OCI-M1 (cell line): ENCODE results near the gene SLC36A1.
"Not testable (repeated sequence)": the region's sequence is repeated elsewhere in the genome, so short reads cannot be mapped to it uniquely, and the experiment has no call there.

Experiments used
- DNase-seq: peaks from one replicate; lab custom pipeline; 2025; lab: John Stamatoyannopoulos, UW

SLC36A1 gene

DNA sequence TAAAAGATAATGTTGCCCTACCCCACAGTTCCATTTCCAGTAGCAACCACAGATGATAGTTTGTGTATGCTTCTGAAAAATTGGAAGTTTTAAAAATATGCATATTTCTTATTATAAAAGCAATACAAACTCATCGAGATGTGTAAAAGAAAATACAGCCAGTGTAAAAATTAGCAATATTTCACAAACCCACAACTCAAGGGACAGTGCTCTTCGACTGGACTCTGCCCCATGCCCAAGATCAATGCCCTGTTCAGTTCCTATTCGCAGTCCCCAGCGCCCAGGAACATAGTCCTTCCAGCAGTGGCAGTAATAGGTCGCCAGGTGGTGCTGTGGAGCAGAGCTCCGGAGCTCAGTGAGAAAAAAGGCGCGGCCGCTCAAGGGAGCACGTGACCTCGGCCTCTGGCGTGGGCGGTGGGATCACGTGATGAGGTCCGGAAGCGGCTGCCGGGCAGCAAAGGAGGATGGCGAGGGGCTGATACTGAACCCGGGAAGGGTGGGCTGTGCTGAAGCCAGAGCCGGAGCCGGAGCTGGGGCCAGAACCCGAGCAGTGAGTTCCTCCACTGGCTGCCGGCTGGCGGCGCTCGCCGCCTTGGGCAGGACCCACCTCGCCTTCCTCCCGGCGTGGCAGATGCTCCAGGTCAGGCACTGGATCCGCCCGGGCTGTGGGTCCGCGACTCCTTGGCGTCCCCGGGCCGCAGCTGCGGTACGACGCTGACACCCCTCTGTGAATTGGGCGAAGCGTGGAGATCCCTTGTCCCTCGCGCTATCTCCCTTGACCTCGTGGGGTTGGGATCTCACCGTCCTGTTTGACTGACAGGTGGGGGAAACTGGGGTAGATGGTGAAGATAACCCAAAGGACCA is at the start of gene SLC36A1:
Gene SLC36A1, plus strand, starts transcription at position 430 of the 864 bp plus-strand sequence. CDS start 11,190 bp downstream, outside the sequence.
- peak; percentile 97 for DNase-seq

GRCh38 chr5:151405334-151406160 is 41.9 kb upstream of the SLC36A1 start:
- peak; percentile 49 for DNase-seq

DNA sequence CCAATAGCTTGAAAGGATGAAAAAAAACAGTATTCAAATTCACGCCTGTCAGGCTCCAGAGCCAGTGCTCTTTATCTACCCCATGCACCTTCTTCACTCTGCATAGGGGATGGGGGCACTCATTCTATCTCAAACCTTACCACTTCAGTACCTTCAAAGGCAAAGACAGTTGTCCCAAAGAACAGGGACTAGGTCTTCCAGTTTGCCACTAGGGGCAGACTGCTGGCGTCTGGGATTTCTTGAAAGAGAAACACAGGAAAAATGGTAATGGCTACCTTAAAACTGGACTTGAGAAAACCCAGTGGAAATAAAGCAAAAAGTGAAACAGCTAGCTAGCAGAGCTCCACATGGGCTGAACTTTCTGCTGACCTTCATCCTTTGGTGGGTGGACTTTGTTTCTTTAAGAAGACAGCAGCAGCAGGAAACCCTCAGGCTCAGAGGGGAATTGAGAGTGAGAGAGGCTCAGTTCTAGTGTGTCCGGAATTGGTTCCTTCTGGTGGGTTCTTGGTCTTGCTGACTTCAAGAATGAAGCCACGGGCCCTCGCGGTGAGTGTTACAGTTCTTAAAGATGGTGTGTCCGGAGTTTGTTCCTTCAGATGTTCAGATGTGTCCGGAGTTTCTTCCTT is 41.0 kb upstream of the SLC36A1 start:
- peak; percentile 81 for DNase-seq

DNA sequence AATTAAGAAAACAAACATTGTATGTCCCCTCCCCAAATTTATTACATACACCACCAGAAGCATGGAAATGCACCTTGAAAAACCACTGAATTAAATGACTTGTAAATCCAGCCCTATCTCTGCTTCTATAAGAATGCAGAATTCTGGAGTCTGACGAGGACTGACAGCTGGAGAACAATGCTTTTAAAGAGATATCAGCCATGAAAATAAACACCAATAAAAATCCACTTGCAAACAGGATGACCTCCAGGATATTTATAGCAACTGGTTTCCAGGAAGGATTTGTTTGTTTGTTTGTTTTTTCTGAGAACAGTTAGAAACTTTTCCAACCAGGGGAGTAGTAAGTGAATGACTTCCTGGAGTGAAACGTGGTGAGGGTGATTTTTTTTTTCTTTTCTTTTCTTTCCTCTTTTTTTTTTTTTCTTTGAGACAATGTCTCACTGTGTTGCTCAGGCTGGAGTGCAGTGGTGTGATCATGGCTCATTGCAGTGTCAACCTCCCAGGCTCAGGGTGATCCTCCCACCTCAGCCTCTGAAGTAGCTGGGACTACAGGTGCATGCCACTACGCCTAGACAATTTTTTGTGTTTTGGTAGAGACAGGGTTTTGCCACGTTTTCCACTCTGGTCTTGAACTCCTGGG is 38.7 kb upstream of the SLC36A1 start:
- peak; percentile 10 for DNase-seq

DNA sequence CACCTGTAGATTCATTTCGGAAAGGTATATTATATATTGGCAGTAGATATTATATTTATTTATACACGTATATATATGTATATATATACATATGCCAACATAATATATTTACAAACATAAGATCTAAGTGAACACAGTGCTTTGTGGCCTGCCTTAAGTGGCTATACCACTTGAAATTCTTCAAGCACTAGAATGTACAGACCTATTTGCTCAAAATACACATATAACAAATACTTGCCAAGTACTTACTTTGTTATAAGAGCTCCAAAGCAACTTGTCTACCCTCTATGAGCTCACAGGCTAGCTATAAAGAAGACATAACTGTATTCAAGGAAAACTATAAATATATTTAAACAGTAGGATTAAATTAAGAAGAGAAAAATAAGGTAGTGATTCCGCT is 33.6 kb upstream of the SLC36A1 start:
- DNase-seq, result no peak

GRCh38 chr5:151414536-151414935 is 32.9 kb upstream of the SLC36A1 start:
- DNase-seq, result no peak

DNA sequence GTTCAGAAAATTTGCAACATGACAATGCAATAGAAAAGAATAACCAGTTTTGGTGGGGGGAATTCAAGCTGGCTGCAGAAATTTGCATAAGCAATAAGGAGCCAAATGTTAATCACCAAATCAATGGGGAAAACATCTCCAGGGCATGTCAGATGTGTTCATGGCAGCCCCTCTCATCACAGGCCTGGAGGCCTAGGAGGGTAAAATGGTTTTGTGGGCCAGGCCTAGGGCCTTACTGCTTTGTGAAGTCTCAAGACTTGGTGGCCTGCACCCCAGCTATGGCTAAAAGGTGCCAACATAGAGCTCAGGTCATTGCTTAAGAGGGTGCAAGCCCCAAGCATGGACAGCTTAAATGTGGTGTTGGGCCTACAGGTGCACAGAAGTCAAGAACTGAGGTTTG is 29.7 kb upstream of the SLC36A1 start:
- DNase-seq, result no peak

DNA sequence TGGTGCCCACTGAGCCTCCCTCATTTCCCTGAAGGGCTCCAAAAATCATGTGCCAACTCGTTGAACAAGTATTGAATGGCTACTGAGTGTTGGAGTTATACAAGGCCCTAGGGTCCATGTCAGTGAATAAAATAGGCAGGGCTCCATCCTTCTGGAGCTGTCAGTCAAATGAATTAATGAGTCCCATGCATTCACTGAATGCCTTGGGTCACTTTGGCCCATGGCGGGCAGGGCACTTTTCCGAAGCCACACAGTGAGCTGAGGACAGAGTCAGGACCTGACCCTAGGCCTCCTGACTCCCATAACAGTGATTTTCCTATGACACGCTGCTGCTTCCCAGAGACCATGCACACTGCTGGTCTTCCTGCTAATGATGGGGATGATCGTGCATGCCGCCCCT is 27.3 kb upstream of the SLC36A1 start:
- no peak for DNase-seq

- no peak for DNase-seq
These were observed 22.4 kb upstream of the SLC36A1 start for GRCh38 chr5:151424892-151425523.

- DNase-seq, result not testable (repeated sequence)
These were observed 21.1 kb upstream of the SLC36A1 start for GRCh38 chr5:151426347-151426746.

DNA sequence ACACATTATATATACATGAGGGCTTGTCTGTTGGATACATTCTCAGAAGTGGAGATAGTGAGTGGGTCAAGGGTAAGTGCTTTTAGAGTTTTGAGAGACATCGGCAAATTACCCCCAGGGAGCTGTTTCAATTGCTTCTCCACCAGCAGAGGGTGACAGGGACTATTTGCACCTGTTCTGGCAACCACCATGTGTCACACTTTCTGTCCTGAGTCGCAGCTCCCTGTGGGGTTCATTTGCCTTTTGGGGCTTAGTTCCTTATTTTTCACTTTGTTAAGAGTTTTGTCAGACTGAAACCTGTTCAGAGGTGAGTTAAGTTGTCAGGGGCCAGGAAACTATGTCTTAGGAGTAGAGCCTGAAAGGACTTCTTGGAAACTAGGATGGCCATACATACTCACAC is 20.1 kb upstream of the SLC36A1 start:
- no peak for DNase-seq

- DNase-seq, result no peak
These were observed 16.7 kb upstream of the SLC36A1 start for GRCh38 chr5:151430731-151431130.

DNA sequence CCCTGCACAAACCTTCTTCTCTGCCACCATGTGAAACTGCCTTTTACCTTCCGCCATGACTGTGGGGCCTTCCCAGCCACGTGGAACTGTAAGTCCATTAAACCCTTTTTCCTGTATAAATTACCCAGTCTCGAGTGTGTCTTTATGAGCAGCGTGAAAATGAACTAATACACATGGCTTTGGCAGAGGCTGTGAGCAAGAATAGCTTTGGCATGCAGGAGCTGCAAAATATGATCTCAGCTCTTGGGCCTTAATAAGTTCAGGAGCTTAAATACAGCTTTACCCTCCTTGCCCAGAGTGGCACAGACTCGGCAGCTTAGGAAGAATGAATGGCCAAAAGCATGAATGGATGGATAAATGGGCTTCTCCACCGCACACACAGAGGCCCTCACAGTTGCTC is 15.7 kb upstream of the SLC36A1 start:
- DNase-seq, result no peak

DNA sequence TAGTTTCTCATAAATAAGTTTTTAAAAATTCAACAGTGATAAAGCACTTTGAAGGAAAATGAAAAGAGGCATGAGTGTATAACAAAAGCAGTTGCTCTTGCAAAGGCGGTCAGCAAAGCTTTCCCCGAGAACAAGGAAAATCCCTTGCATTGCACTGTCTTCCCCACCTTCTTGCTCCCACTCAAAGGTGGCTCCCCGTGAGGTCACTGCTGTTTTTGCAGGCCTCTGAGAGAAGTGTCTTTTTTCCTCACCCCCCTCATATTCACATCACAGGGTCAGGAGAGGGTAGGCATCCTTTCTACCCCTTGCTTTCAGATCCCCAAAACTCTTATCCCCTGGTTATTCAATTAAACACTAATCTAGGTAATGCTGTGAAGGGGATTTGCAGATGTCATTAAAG is 15.2 kb upstream of the SLC36A1 start:
- no peak for DNase-seq

GRCh38 chr5:151434570-151435237 is 12.7 kb upstream of the SLC36A1 start:
- no peak for DNase-seq

DNA sequence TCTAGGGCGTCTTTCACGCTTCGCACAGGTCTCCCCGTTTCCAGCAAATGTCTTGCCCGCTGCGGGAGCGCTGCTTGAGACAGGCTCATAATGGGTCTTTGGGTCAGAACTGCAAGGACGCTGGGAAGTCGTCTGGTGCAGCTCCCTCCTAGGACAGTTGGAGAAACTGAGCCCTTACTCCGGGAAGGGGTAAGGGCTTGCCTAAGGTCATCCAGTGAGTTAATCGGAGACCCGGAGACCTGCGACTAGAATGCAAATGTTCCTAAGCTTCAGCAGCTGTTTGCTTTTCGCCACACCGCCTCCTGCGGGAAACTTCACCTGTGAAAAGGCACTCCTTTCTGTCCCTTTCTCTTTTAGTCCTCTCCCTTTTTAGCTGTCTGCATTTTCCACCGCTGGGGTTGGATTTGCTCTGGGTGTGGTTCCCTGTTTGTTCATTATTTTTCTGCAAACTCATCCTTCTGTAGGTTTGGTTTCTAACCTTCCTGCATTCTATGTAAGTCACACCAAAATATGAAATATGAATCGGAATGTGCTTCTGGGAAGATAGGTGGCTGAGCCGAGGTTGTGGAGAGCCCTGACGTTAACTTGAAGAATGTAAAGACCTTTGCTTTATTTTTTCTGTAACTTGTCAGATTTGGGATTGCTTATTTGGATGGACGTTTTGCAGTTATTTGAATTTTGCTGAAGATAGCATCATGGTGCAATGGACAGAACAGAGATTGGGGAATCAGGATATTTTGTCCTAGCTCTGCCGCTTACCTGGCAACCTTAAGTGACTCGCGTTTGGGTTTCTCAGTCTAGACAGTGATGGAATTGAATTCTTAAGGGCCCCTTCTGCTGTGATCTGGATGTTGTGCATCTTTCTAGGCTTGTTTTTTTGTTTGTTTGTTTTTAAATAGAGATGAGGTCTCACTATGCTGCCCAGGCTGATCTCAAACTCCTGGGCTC is 909 bp downstream of the SLC36A1 start:
- DNase-seq, result peak; percentile 62

GRCh38 chr5:151449297-151449696 is 1.9 kb downstream of the SLC36A1 start:
- DNase-seq, result peak; percentile 33

GRCh38 chr5:151449839-151450238 is 2.4 kb downstream of the SLC36A1 start:
- no peak for DNase-seq

GRCh38 chr5:151450605-151451004 is 3.2 kb downstream of the SLC36A1 start:
- no peak for DNase-seq
